AG04450 (cell line): ENCODE measurements around the gene MYLIP. TPM values are rescaled to one million over a fixed set of nuclear protein-coding genes. Genes with fewer than 3 reads are reported as not detected.

Source experiments
- CTCF ChIA-PET: fragments of 300-600, 350-600 bp; formaldehyde crosslinking; extraction: SDS; loops from one replicate; lab custom pipeline; 2022; ENCODE audit warnings: antibody characterized with exemption, inconsistent platforms; lab: Charles Lee
- POLR2A ChIA-PET: fragments of 350-600 bp; formaldehyde crosslinking; extraction: SDS; loops from one replicate; lab custom pipeline; 2021; ENCODE audit warnings: antibody characterized with exemption, inconsistent platforms; lab: Yijun Ruan, JAX
- DNase-seq: peaks from one replicate; pipeline ENCODE4 v3.0.0-alpha.2; 2011; ENCODE audit warnings: low read depth, low spot score
- H3K27ac ChIP-seq: one replicate; pipeline ENCODE4 v1.5.1; 2012; ENCODE audit warnings: low read depth, low read length, control low read depth
- H3K27me3 ChIP-seq: one replicate; pipeline ENCODE4 v1.6.0; 2012; ENCODE audit warnings: low read length; ENCODE audit not compliant: control insufficient read depth, insufficient read depth
- H3K4me3 ChIP-seq: 2 replicates; pipeline ENCODE4 v1.5.1; 2011; ENCODE audit warnings: mild to moderate bottlenecking, low read depth, low read length, control low read depth
- H3K9me3 ChIP-seq: 2 replicates; pipeline ENCODE4 v1.5.1; 2012; ENCODE audit warnings: low read length; ENCODE audit not compliant: control insufficient read depth, insufficient read depth
- CTCF ChIP-seq: IDR thresholded peaks from 2 replicates; pipeline ENCODE4 v1.5.1; 2011; ENCODE audit warnings: low read depth, low read length, control low read depth, inconsistent platforms
- polyA plus RNA-seq: library from polyadenylated mRNA; depleted of rRNA; stranded (reverse); fragments of >200 nt; gene quantifications from 2 replicates; pipeline ENCODE4 v1.2.3, GENCODE V29; 2011

Gene MYLIP
- polyA plus RNA-seq, 1 experiment, result 4.8 TPM

GRCh38 chr6:16178351-16178750 lies 49.5 kb downstream of the MYLIP start:
- peaks cover 17% of the 10 kb centered on the region for H3K27me3 ChIP-seq
- ChIA-PET CTCF (interaction anchor here (1.5 kb wide), 1 partner anchor 11 kb away, joined by 3 read pairs; no protein-coding TSS in a partner anchor), POLR2A (no interaction called here)
- H3K27ac ChIP-seq, result no peak overlapping the region
- TF ChIP-seq CTCF, result no peak
- H3K4me3 ChIP-seq, result no peak overlapping the region
- peaks cover 5% of the 10 kb centered on the region; the same call in 1 of the 2 replicates for H3K9me3 ChIP-seq
- DNase-seq, result no peak

GRCh38 chr6:16179063-16179462 lies 50.2 kb downstream of the MYLIP start:
- DNase-seq, result no peak
- H3K4me3 ChIP-seq, result no peak overlapping the region
- peaks cover 17% of the 10 kb centered on the region for H3K27me3 ChIP-seq
- H3K27ac ChIP-seq, result no peak overlapping the region
- ChIA-PET CTCF (interaction anchor here (0.6 to 2.5 kb wide), 3 partner anchors 486 to 502 kb away, joined by 3 to 12 read pairs (median 3); no protein-coding TSS in a partner anchor), POLR2A (no interaction called here)
- peaks cover 5% of the 10 kb centered on the region; the same call in 1 of the 2 replicates for H3K9me3 ChIP-seq
- TF ChIP-seq CTCF, result no peak

DNA sequence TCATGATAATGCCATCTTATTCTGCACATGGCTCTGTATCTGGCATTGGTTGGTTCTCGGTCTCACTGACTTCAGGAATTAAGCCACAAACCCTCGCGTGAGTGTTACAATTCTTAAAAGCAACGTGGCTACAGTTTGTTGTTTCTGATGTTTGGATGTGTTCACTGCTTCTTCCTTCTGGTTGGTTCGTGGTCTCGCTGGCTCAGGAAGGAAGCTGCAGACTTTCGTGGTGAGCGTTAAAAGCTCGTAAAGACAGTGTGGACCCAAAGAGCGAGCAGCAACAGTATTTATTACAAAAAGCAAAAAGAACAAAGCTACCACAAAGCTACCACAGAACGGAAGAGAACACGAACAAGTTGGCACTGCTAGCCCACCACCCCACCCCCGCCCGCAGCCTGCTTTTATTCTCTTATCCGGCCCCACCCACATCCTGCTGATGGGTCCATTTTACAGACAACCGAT lies 51.1 kb downstream of the MYLIP start:
- Histone ChIP-seq H3K4me3 (no peak overlapping the region), H3K9me3 (peaks cover 5% of the 10 kb centered on the region; the same call in 1 of the 2 replicates), H3K27me3 (peaks cover 9% of the 10 kb centered on the region), H3K27ac (no peak overlapping the region)
- TF ChIP-seq CTCF, result no peak
- POLR2A ChIA-PET, result no interaction called here
- CTCF ChIA-PET, result interaction anchor here (1.0 to 2.5 kb wide), 2 partner anchors 487 to 489 kb away, joined by 3 to 12 read pairs; no protein-coding TSS in a partner anchor
- no peak for DNase-seq

- no peak overlapping the region for H3K4me3 ChIP-seq
- ChIA-PET CTCF (interaction anchor here (2.5 kb wide), 1 partner anchor 489 kb away, joined by 12 read pairs; no protein-coding TSS in a partner anchor), POLR2A (no interaction called here)
- H3K9me3 ChIP-seq, result peaks cover 5% of the 10 kb centered on the region; the same call in 1 of the 2 replicates
- TF ChIP-seq CTCF, result no peak
- no peak for DNase-seq
- no peak overlapping the region for H3K27ac ChIP-seq
- peaks cover 6% of the 10 kb centered on the region for H3K27me3 ChIP-seq
These were observed 52.0 kb downstream of the MYLIP start for GRCh38 chr6:16180696-16181438.
